Right lung (tissue), 5 donors: ENCODE measurements around the gene DGCR2. TPM values are rescaled to one million over a fixed set of nuclear protein-coding genes. Genes with fewer than 3 reads are reported as not detected.

Source experiments
- polyA plus RNA-seq, 5 donors: library from polyadenylated mRNA; unstranded; fragments of 120-200 nt; gene quantifications; one replicate each; pipeline versions ENCODE4 v1.2.1 to v1.2.3, GENCODE V29; 2013; ENCODE audit warnings: inconsistent platforms in 1 of 5, low replicate concordance in 1 of 5; ENCODE audit not compliant: insufficient read length in 5 of 5, insufficient read depth in 1 of 5

Gene DGCR2
- polyA plus RNA-seq, 5 donors, result 58.4 to 79.1 (median 59.9) TPM

Other genes starting within 250 kb of the DGCR2 start
- 10 to 100 TPM in 3 of 5 donors, 1 to 10 TPM in 2; 8.7 to 17.2 (median 12.4) TPM for gene DGCR6, start 216.1 kb downstream of the DGCR2 start, polyA plus RNA-seq
- gene PRODH, start 186.1 kb downstream of the DGCR2 start, polyA plus RNA-seq, result 10 to 100 TPM; 20.3 to 73.4 (median 48.3) TPM
- gene TSSK2, start 8.9 kb upstream of the DGCR2 start, polyA plus RNA-seq, result under 1 TPM in 3 of 5 donors, not detected in 2; 0.35 to 0.44 (median 0.37) TPM
- 10 to 100 TPM; 11.7 to 20.3 (median 13.0) TPM for gene ESS2, start 22.2 kb upstream of the DGCR2 start, polyA plus RNA-seq
- not detected for gene GSC2, start 27.9 kb upstream of the DGCR2 start, polyA plus RNA-seq
- gene SLC25A1, start 56.3 kb upstream of the DGCR2 start, polyA plus RNA-seq, result 10 to 100 TPM; 38.3 to 83.2 (median 45.6) TPM
- gene CLTCL1, start 169.3 kb upstream of the DGCR2 start, polyA plus RNA-seq, result 10 to 100 TPM in 1 of 5 donors, 1 to 10 TPM in 4; 7.4 to 10.2 (median 9.0) TPM